A549 (cell line): ENCODE data around the gene SAT1.

Experiments used
- ZFP36 ChIP-seq: fragments of 450-650 bp; IDR thresholded peaks from 2 replicates; pipeline ENCODE4 v1.6.1; 2014; ENCODE audit warnings: borderline replicate concordance; ENCODE audit not compliant: partially characterized antibody
- TF ChIP-seq, protein P1 (sequence below): fragments of >200 bp; sonication (Bioruptor Twin); formaldehyde crosslinking; IDR thresholded peaks from 3 replicates; pipeline ENCODE4 v1.5.1; 2016

DNA sequence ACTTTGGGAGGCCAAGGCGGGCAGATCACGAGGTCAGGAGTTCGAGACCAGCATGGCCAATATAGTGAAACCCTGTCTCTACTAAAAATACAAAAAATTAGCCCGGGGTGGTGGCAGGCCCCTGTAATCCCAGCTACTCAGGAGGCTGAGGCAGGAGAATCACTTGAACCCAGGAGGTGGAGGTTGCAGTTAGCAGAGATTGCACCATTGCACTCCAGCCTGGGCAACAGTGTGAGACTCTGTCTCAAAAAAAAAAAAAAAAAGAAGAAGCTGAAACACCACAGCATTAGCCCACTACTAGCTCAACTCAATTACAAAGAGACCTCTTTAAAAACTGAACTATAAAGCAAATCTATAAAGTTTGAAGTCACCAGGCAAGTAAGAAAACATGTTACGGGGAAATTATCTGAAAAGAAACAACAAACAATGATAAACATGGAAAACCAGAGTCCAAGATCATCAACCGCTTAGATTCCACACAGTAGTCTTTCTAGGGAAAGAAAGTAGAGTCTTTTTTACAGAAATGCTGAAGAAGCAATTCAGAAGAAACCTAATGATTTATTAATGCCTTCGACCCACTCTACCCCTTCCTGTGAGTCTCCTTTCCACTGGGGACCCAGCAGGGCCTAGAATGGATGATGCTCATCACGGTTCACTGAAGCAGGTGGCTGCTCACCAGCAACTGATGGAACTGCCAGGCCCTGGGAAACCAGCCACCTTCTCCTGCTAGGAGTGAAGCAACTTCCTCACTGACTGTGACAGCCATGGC, 6.6 kb downstream of the SAT1 start:
- TF ChIP-seq, protein P1, sequence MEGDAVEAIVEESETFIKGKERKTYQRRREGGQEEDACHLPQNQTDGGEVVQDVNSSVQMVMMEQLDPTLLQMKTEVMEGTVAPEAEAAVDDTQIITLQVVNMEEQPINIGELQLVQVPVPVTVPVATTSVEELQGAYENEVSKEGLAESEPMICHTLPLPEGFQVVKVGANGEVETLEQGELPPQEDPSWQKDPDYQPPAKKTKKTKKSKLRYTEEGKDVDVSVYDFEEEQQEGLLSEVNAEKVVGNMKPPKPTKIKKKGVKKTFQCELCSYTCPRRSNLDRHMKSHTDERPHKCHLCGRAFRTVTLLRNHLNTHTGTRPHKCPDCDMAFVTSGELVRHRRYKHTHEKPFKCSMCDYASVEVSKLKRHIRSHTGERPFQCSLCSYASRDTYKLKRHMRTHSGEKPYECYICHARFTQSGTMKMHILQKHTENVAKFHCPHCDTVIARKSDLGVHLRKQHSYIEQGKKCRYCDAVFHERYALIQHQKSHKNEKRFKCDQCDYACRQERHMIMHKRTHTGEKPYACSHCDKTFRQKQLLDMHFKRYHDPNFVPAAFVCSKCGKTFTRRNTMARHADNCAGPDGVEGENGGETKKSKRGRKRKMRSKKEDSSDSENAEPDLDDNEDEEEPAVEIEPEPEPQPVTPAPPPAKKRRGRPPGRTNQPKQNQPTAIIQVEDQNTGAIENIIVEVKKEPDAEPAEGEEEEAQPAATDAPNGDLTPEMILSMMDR: no peak
- TF ChIP-seq ZFP36: no peak
